ENCODE data around the gene RIMBP2.

The RIMBP2 gene

GRCh38 chr12:130704606-130705005 is 11.5 kb downstream of the RIMBP2 start:
- POLR2A ChIA-PET: no interaction called here
- no peaks in the 10 kb centered on the region for H3K36me3 ChIP-seq (ENCODE audit: control insufficient read depth in 2 of 2, insufficient read depth in 1 of 2, low read length in 2 of 2)
- H3K27ac ChIP-seq (ENCODE audit: extremely low read depth, low read depth, low read length): no peak overlapping the region
- CTCF ChIA-PET: no interaction called here
- H3K9me3 ChIP-seq (ENCODE audit: control insufficient read depth, insufficient read depth, low read depth, low read length): no peaks in the 10 kb centered on the region
- TF ChIP-seq ZNF133 (tag by site-specific recombination; IDR thresholded peaks at IDR 0.05): no peak
- H3K4me1 ChIP-seq (ENCODE audit: control insufficient read depth, insufficient read depth, low read length): no peaks in the 10 kb centered on the region
- H3K4me3 ChIP-seq (ENCODE audit: low read depth, low read length): no peak overlapping the region

DNA sequence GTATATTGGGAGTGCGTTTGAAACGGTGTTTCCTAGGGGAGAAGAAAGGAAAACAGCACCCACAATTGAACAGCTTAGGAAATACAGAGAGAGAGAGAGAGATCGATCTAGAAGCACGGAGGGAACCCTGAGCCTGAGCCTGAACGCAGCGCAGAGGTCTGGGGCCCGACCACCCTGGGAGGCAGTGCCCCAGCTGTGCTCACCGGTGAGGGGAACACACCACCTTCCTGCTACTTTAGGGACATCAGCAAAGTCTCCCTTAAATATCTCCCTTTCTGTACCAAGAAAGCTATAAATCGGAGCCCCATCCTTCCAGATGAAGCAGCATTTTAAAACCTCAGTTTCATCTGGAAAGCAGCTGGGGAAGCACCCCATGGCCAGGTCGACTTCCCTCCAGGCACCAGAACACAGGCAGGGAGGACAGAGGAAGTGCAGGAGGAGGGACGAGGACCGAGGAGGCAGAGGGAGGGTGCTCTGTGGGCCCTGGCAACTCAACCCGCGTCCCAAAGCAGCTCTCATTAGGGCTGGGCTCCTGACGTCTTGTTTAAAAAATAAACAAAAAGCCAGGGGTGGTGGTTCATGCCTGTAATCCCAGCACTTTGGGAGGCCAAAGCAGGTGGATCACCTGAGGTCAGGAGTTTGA is 12.2 kb downstream of the RIMBP2 start:
- CTCF ChIA-PET: no interaction called here
- Histone ChIP-seq H3K36me3 (ENCODE audit: control insufficient read depth in 2 of 2, insufficient read depth in 1 of 2, low read length in 2 of 2) (no peaks in the 10 kb centered on the region), H3K4me3 (ENCODE audit: low read depth, low read length) (no peak overlapping the region), H3K4me1 (ENCODE audit: control insufficient read depth, insufficient read depth, low read length) (no peaks in the 10 kb centered on the region), H3K9me3 (ENCODE audit: control insufficient read depth, insufficient read depth, low read depth, low read length) (no peaks in the 10 kb centered on the region), H3K27ac (ENCODE audit: extremely low read depth, low read depth, low read length) (no peak overlapping the region)
- POLR2A ChIA-PET: no interaction called here
- TF ChIP-seq ZNF610 (tag by site-specific recombination; IDR thresholded peaks at IDR 0.05; ENCODE audit: borderline replicate concordance) (no peak), ZNF132 (tag by site-specific recombination; IDR thresholded peaks at IDR 0.05; ENCODE audit: borderline replicate concordance) (no peak), ZNF335 (tag by site-specific recombination; conservative IDR thresholded peaks at IDR 0.05) (peak; percentile 38; the same call in 1 of the 2 replicates)

DNA sequence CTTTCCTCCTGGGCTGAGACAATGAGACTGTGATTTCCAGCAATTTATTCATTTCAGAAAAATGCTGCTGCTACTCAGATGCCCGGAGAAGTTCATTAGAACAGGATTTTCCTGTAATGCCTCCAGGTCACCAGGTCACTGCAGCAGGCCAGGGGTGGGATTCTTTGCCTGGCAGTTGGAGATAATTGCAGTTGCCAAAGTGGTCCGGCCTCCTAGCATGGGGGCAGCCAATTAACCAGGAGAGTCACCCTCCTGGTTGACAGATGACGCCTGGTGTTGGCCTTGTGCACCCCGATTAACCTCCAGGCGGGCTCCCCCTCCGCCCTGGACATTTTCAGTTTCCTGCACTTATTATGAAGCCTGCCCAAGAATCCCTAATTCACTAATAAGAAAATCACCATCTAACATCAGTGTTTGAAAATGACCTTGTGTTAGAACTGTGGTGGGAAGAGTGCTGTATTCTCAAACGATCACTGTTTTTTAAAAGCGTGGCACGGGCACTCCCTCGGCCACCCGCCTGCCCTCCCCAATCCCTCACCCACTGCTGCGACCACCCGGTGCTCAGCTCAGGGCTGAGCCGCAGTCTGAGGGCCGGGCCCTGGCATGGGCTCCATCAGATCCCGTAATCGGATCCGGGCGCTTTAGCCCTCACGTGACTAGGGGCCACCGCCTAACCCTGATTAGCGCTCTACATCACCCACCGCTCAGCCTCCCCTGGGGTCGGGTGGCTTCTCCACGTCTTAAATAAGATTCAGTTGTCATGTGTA is 12.9 kb downstream of the RIMBP2 start:
- TF ChIP-seq KLF7 (tag by site-specific recombination; IDR thresholded peaks at IDR 0.05; ENCODE audit: borderline replicate concordance) (no peak), SETDB1 (IDR thresholded peaks at IDR 0.05; ENCODE audit: insufficient read length, low read length) (no peak), ZNF114 (tag by site-specific recombination; IDR thresholded peaks at IDR 0.05) (no peak)
- no peak overlapping the region for H3K27ac ChIP-seq (ENCODE audit: extremely low read depth, low read depth, low read length)
- H3K36me3 ChIP-seq (ENCODE audit: control insufficient read depth in 2 of 2, insufficient read depth in 1 of 2, low read length in 2 of 2): no peaks in the 10 kb centered on the region
- ChIA-PET CTCF (no interaction called here), POLR2A (no interaction called here)
- no peaks in the 10 kb centered on the region for H3K9me3 ChIP-seq (ENCODE audit: control insufficient read depth, insufficient read depth, low read depth, low read length)
- no peaks in the 10 kb centered on the region for H3K4me1 ChIP-seq (ENCODE audit: control insufficient read depth, insufficient read depth, low read length)
- no peak overlapping the region for H3K4me3 ChIP-seq (ENCODE audit: low read depth, low read length)

GRCh38 chr12:130701402-130701744 is 14.7 kb downstream of the RIMBP2 start:
- Histone ChIP-seq H3K9me3 (ENCODE audit: control insufficient read depth, insufficient read depth, low read depth, low read length) (no peaks in the 10 kb centered on the region), H3K27ac (ENCODE audit: extremely low read depth, low read depth, low read length) (no peak overlapping the region), H3K4me1 (ENCODE audit: control insufficient read depth, insufficient read depth, low read length) (no peaks in the 10 kb centered on the region), H3K4me3 (ENCODE audit: low read depth, low read length) (no peak overlapping the region), H3K36me3 (ENCODE audit: control insufficient read depth in 2 of 2, insufficient read depth in 1 of 2, low read length in 2 of 2) (no peaks in the 10 kb centered on the region)
- TF ChIP-seq ZIC2 (tag by site-specific recombination; IDR thresholded peaks at IDR 0.05): 0 out of 2 replicates have a peak, but pooled peaks have one; percentile 9
- no peak for TF ChIP-seq HOXC10 (CRISPR knock-in tag; IDR thresholded peaks at IDR 0.05)
- TF ChIP-seq KLF8 (tag by site-specific recombination; IDR thresholded peaks at IDR 0.05): no peak
- ChIA-PET POLR2A (no interaction called here), CTCF (no interaction called here)

- H3K4me1 ChIP-seq (ENCODE audit: control insufficient read depth, insufficient read depth, low read length): no peaks in the 10 kb centered on the region
- TF ChIP-seq, protein P1, sequence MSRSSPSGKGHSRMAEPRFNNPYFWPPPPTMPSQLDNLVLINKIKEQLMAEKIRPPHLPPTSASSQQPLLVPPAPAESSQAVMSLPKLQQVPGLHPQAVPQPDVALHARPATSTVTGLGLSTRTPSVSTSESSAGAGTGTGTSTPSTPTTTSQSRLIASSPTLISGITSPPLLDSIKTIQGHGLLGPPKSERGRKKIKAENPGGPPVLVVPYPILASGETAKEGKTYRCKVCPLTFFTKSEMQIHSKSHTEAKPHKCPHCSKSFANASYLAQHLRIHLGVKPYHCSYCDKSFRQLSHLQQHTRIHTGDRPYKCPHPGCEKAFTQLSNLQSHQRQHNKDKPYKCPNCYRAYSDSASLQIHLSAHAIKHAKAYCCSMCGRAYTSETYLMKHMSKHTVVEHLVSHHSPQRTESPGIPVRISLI (tag by site-specific recombination; IDR thresholded peaks at IDR 0.05): no peak
- TF ChIP-seq ZIC2 (tag by site-specific recombination; IDR thresholded peaks at IDR 0.05): peak; percentile 89
- H3K4me3 ChIP-seq (ENCODE audit: low read depth, low read length): no peak overlapping the region
- ChIA-PET CTCF (no interaction called here), POLR2A (no interaction called here)
- H3K27ac ChIP-seq (ENCODE audit: extremely low read depth, low read depth, low read length): no peak overlapping the region
- H3K9me3 ChIP-seq (ENCODE audit: control insufficient read depth, insufficient read depth, low read depth, low read length): no peaks in the 10 kb centered on the region
- no peaks in the 10 kb centered on the region for H3K36me3 ChIP-seq (ENCODE audit: control insufficient read depth in 2 of 2, insufficient read depth in 1 of 2, low read length in 2 of 2)
Observed at GRCh38 chr12:130700492-130701401, 15.4 kb downstream of the RIMBP2 start.

Measured in HEK293 (cell line).